Muscle of leg (tissue), 11 donors: ENCODE measurements around the gene GPR31. TPM values are rescaled to one million over a fixed set of nuclear protein-coding genes. Genes with fewer than 3 reads are reported as not detected.

Experiments used
- DNase-seq: peaks from one replicate; pipeline ENCODE4 v3.0.0; 2013
- H3K27ac ChIP-seq: one replicate; pipeline ENCODE4 v1.5.1; 2013; ENCODE audit warnings: mild to moderate bottlenecking, low read length, control low read depth
- H3K27me3 ChIP-seq: one replicate; pipeline ENCODE4 v1.6.1; 2013; ENCODE audit warnings: low read length; ENCODE audit not compliant: control insufficient read depth, insufficient read depth
- H3K36me3 ChIP-seq: one replicate; pipeline ENCODE4 v1.6.1; 2013; ENCODE audit warnings: low read length; ENCODE audit not compliant: control insufficient read depth, insufficient read depth
- H3K4me1 ChIP-seq: one replicate; pipeline ENCODE4 v1.6.1; 2013; ENCODE audit warnings: low read length; ENCODE audit not compliant: control insufficient read depth, insufficient read depth
- H3K4me3 ChIP-seq: one replicate; pipeline ENCODE4 v1.5.1; 2013; ENCODE audit warnings: low read length, control low read depth
- H3K9me3 ChIP-seq: replicated peaks from 2 replicates; pipeline ENCODE4 v1.6.1; 2013; ENCODE audit warnings: low read depth, low read length; ENCODE audit not compliant: control insufficient read depth
- WGBS: methylation state at CpG from one replicate; pipeline ENCODE4 v1.1.5; 2013; ENCODE audit warnings: missing lambda C conversion rate; ENCODE audit not compliant: insufficient coverage; 5-methylcytosine and 5-hydroxymethylcytosine counted together
- polyA plus RNA-seq, 8 donors: library from polyadenylated mRNA; unstranded; fragments of 120-200 nt; gene quantifications; one replicate each; pipeline versions ENCODE4 v1.2.1 to v1.2.3, GENCODE V29; 2013; ENCODE audit warnings: inconsistent platforms in 1 of 8, low replicate concordance in 1 of 8; ENCODE audit not compliant: insufficient read length in 8 of 8, insufficient read depth in 1 of 8
- total RNA-seq: library from RNA; stranded (reverse); fragments of 120-200 nt; gene quantifications from one replicate; pipeline ENCODE4 v1.2.4, GENCODE V29; 2013

Gene GPR31
- total and polyA plus RNA-seq, 9 donors: not detected

- Histone ChIP-seq H3K36me3 (no peaks in the 10 kb centered on the region), H3K27me3 (peaks cover 2% of the 10 kb centered on the region), H3K4me1 (no peaks in the 10 kb centered on the region), H3K4me3 (no peak overlapping the region), H3K9me3 (no peaks in the 10 kb centered on the region), H3K27ac (no peak overlapping the region)
- DNase-seq: no peak
- WGBS: 88% methylated on average over 4 of the region's 4 CpGs
Observed at GRCh38 chr6:167129562-167129961, 28.2 kb downstream of the GPR31 start.

GRCh38 chr6:167129159-167129558 is 28.6 kb downstream of the GPR31 start:
- 50% methylated on average over 5 of the region's 6 CpGs for WGBS
- no peaks in the 10 kb centered on the region for H3K9me3 ChIP-seq
- H3K4me1 ChIP-seq: no peaks in the 10 kb centered on the region
- peaks cover 2% of the 10 kb centered on the region for H3K27me3 ChIP-seq
- H3K36me3 ChIP-seq: no peaks in the 10 kb centered on the region
- H3K27ac ChIP-seq: no peak overlapping the region
- DNase-seq: no peak
- no peak overlapping the region for H3K4me3 ChIP-seq

GRCh38 chr6:167127785-167128531 is 29.8 kb downstream of the GPR31 start:
- DNase-seq: no peak
- 85% methylated on average over 10 of the region's 14 CpGs for WGBS
- H3K4me1 ChIP-seq: no peaks in the 10 kb centered on the region
- no peak overlapping the region for H3K4me3 ChIP-seq
- no peaks in the 10 kb centered on the region for H3K9me3 ChIP-seq
- no peak overlapping the region for H3K27ac ChIP-seq
- no peaks in the 10 kb centered on the region for H3K36me3 ChIP-seq
- peaks cover 2% of the 10 kb centered on the region for H3K27me3 ChIP-seq

GRCh38 chr6:167125855-167126349 is 31.9 kb downstream of the GPR31 start:
- H3K4me3 ChIP-seq: no peak overlapping the region
- no CpG with 5 or more reads among the region's 3 CpGs for WGBS
- no peak for DNase-seq

GRCh38 chr6:167125410-167125809 is 32.4 kb downstream of the GPR31 start:
- H3K9me3 ChIP-seq: no peaks in the 10 kb centered on the region
- no CpG with 5 or more reads among the region's 4 CpGs for WGBS
- H3K27ac ChIP-seq: no peak overlapping the region
- no peak for DNase-seq
- H3K27me3 ChIP-seq: peaks cover 5% of the 10 kb centered on the region
- no peaks in the 10 kb centered on the region for H3K36me3 ChIP-seq
- H3K4me3 ChIP-seq: no peak overlapping the region
- no peaks in the 10 kb centered on the region for H3K4me1 ChIP-seq

More at GRCh38 chr6:167125855-167126349, 31.9 kb downstream of the GPR31 start:
- Histone ChIP-seq H3K4me1 (no peaks in the 10 kb centered on the region), H3K27me3 (peaks cover 5% of the 10 kb centered on the region), H3K36me3 (no peaks in the 10 kb centered on the region), H3K27ac (no peak overlapping the region), H3K9me3 (no peaks in the 10 kb centered on the region)

GRCh38 chr6:167124753-167125152 is 33.0 kb downstream of the GPR31 start:
- H3K27me3 ChIP-seq: peaks cover 5% of the 10 kb centered on the region
- no peak for DNase-seq
- H3K4me1 ChIP-seq: no peaks in the 10 kb centered on the region
- H3K9me3 ChIP-seq: peaks cover 3% of the 10 kb centered on the region
- no peaks in the 10 kb centered on the region for H3K36me3 ChIP-seq
- H3K27ac ChIP-seq: no peak overlapping the region
- H3K4me3 ChIP-seq: no peak overlapping the region
- 87% methylated on average over 4 of the region's 5 CpGs for WGBS

- no peak within 1 kb of the TSS for H3K27ac ChIP-seq
- DNase-seq: no peak
- H3K36me3 ChIP-seq: no peaks in the 10 kb centered on the region
- no peak within 1 kb of the TSS for H3K4me3 ChIP-seq
- H3K9me3 ChIP-seq: peaks cover 3% of the 10 kb centered on the region
- 47% methylated on average over 4 of the region's 8 CpGs for WGBS
- peaks cover 7% of the 10 kb centered on the region for H3K27me3 ChIP-seq
- H3K4me1 ChIP-seq: no peaks in the 10 kb centered on the region
Observed at GRCh38 chr6:167122827-167123657, 34.7 kb downstream of the GPR31 start, which contains the start of gene CCR6. Gene CCR6, plus strand, starts transcription at chr6:167123096. Its CDS starts 13,039 bp downstream, at chr6:167136135.

- Histone ChIP-seq H3K4me3 (no peak overlapping the region), H3K36me3 (no peaks in the 10 kb centered on the region), H3K27ac (no peak overlapping the region), H3K4me1 (no peaks in the 10 kb centered on the region), H3K9me3 (peaks cover 3% of the 10 kb centered on the region), H3K27me3 (peaks cover 7% of the 10 kb centered on the region)
- DNase-seq: no peak
- 85% methylated on average over 15 of the region's 23 CpGs for WGBS
Observed at GRCh38 chr6:167122041-167122826, 35.5 kb downstream of the GPR31 start.

GRCh38 chr6:167121335-167121841 is 36.4 kb downstream of the GPR31 start:
- no peak overlapping the region for H3K4me3 ChIP-seq
- H3K27ac ChIP-seq: no peak overlapping the region
- H3K4me1 ChIP-seq: peaks cover under 1% of the 10 kb centered on the region
- H3K9me3 ChIP-seq: peaks cover 3% of the 10 kb centered on the region
- H3K36me3 ChIP-seq: no peaks in the 10 kb centered on the region
- WGBS: 79% methylated on average over 5 of the region's 8 CpGs
- H3K27me3 ChIP-seq: peaks cover 7% of the 10 kb centered on the region
- DNase-seq: no peak
